GM18505 (cell line): ENCODE data around the gene DNAL4.
"Not testable (repeated sequence)": the region's sequence is repeated elsewhere in the genome, so short reads cannot be mapped to it uniquely, and the experiment has no call there.

Experiments used
- ATAC-seq: cut with Tn5 transposase; IDR thresholded peaks from one replicate; pipeline ENCODE4 v1.9.1; 2021; ENCODE audit not compliant: unreplicated experiment
- POLR2A ChIP-seq: IDR thresholded peaks from 4 replicates; pipeline ENCODE4 v1.6.1; 2011; ENCODE audit warnings: borderline replicate concordance; ENCODE audit not compliant: insufficient read depth, insufficient read length; ENCODE audit errors: extremely low read depth

Gene DNAL4

GRCh38 chr22:38820020-38820419 lies 26.1 kb upstream of the DNAL4 start:
- TF ChIP-seq POLR2A: no peak
- ATAC-seq: no peak

DNA sequence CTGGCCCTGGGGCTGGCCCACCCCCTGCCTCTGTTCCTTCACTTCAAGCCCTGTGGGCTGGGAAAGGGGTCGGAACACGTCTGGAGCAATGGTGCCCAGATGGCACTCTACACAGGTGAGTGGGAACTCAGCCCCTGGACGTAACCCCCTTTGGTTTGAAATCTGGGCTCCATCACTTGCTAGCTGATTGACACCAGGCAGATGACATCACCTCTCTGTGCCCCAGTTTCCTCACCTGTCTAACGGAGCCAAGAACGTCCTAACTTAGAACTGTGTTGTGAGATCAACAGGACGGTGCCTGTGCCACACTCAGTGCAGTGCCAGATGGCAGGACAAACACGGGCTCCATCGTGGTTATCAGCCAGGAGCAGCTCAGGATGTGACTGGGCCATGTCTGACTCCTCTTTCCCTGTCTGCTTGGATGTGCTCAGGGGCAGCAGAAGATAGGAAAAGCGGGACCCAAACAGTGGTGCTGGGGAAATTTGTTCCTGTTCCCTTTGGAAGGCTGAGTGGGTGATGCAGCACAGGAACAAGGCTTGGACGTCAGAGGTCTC lies 25.5 kb upstream of the DNAL4 start:
- no peak for ATAC-seq
- TF ChIP-seq POLR2A: no peak

DNA sequence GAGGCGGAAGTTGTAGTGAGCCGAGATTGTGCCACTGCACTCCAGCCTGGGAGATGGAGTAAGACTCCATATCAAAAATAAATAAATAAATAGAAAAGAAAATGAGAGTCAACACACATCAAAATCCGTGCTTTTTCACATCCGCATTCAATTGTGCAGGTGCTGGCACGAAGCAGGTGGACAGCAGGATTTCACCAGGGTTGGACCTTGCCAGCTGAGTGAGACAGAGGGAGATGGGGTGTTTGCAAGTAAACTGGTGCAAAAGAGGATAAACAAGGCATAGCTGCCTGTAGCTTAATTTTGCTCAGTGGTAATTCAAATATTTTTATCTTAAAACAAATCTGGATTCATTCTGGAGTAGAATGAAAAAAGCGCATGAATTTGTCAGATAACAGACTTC lies 23.3 kb upstream of the DNAL4 start:
- ATAC-seq: no peak
- no peak for TF ChIP-seq POLR2A

- ATAC-seq: no peak
- TF ChIP-seq POLR2A: no peak
These were observed 21.9 kb upstream of the DNAL4 start for GRCh38 chr22:38815842-38816241.

DNA sequence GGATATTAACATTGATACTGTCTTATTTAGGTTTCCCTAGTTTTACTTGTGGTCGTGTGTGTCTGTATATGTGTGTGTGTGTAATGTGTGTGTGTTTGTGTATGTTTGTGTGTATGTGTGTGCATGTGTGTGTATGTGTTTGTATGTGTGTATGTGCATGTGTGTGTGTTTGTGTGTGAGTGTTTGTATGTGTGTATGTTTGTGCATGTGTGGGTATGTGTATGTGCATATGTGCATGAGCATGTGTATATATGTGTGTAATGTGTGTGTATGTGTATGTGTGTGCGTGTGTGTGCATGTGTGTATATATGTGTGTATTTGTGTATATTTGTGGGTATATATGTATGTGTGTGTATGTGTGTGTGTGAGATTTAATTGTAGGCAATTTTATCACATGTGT lies 17.3 kb upstream of the DNAL4 start:
- no peak for ATAC-seq

DNA sequence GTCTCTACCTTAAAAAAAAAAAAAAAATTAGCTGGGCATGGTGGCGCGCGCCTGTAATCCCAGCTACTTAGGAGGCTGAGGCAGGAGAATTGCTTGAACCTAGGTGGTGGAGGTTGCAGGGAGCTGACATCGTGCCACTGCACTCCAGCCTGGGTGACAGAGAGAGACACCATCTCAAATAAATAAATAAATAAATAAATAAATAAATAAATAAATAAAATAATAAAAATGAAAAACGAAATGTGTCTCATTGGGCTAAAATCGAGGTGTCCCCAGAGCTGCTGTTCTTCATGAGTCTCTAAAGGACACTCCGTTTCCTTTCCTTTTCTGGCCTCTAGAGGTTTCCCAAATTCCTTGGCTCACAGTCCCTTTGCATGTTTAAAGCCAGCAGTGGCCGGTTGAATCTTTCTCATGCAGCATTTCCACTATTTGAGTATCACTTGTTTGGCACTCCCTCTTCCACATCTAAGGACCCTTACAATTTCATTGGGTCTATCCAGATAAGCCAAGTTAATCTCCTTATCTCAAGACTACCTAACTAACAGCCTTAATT lies 11.2 kb upstream of the DNAL4 start:
- ATAC-seq: not testable (repeated sequence)

More for the DNA sequence above, 17.3 kb upstream of the DNAL4 start:
- TF ChIP-seq POLR2A: no peak

- no peak for ATAC-seq
- no peak for TF ChIP-seq POLR2A
These were observed 8.8 kb upstream of the DNAL4 start for GRCh38 chr22:38802671-38803121.

DNA sequence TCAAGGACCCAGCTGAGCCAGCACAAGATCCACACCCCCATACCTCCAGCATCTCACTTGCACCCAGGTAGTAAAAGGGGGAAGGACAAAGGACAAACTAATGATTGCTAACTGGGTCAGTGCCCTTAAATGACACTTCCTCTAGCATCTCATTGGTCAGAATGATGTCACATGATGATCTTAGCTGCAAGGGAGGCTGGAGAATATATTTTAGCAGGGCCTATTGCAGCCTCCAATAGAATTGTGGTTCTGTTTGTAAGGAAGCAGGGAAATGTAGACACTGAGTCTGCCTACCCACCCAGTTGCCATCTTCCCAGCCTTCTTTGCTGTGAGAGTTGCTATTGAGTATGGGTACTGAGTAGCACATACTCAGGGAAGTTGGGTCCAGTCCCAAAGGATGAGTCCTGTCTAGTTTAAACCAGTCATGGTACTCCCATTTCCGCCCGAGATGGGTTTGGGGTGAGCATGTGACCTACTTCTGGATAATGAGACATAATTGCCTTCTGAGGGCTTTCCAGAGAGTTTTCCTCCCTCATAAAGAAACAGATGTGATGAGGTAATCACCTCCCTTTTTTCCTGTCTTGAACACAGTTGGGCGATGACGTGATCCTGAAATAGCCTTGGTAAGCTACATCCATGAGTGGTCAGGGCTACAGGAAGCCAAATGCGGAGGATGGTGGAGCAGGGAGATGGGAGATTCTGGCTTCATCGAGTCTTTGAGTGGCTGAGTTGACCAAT lies 5.5 kb upstream of the DNAL4 start:
- no peak for ATAC-seq
- no peak for TF ChIP-seq POLR2A

GRCh38 chr22:38798496-38798895 lies 4.6 kb upstream of the DNAL4 start:
- TF ChIP-seq POLR2A: no peak
- ATAC-seq: no peak

- no peak for ATAC-seq
- TF ChIP-seq POLR2A: no peak
These were observed 2.5 kb upstream of the DNAL4 start for GRCh38 chr22:38796262-38796957.

DNA sequence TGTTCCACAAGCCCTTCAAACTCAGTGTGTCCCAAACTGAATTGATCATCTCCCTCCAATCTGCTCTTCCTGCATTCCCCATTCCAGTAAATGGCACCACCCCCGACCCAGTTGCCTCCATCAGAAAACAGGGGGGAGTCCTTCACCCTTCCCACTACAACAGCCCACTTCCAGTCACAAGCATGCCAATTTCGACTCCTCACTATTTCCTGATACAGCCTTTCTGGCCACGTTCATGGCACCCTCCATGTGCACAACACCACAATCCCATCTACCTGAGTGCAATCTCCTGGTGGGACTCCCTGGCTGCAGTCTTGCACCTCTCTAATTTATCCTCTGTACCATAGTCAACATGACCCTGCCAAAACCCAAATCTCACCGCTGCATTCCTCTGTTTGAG lies 1.6 kb upstream of the DNAL4 start:
- ATAC-seq: no peak
- no peak for TF ChIP-seq POLR2A

DNA sequence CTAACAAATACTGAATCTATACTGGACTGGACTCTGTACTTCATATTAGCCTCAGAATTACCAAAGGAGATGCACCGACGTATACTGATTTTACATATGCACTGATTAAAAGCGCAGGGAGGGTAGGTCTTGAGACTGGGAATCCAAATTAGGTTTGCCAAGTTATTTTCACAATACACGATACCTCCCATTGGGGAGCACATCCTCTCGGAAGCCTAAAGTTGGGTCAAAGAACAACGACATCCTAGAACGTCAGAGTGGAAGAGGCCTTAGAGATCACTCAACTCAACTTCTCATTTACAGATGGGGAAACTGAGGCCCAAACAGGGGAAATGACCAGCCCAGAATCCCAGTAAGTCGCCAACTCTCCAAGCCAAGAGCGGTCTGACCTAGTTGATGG lies 626 bp downstream of the DNAL4 start:
- ATAC-seq: no peak
- no peak for TF ChIP-seq POLR2A

- TF ChIP-seq POLR2A: no peak
- ATAC-seq: no peak
These were observed 1.1 kb downstream of the DNAL4 start for GRCh38 chr22:38792833-38793232.

DNA sequence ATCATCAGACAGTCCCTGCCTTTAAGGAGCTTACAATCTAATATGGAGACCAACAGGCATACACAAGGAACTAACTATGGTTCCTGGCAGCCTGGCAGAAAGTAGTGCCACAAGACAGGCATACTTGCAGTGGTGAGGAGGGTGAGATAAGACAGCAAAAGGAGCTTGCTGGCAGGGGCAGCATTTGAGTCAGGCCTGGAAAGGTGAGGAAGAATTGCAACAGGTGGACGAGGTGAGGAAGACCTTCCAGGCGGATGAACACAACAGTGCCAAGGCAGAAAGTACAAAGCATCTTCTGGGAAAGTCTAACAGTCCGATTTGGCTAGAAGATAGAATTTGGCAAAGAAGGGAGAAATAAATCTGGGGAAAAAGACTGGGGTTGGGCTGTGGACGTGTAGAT lies 4.3 kb downstream of the DNAL4 start:
- no peak for ATAC-seq

DNA sequence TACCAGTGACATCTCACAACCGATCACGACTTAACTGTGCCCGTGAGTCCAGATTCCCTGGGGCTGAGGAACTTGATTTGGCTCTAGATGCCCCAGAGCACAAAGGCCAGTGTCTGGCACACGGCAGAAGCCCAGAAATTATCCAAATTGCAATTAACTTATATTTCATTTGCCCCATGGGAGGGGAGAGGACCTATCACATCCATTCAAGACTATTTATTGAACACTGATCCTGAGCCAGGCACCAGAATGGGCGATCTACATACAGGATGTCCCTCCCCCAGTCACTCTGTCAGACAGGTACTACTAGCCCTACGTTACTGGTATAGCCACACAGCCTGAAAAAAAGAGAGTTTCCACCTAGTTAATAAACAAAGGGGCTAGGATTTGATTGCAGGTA lies 5.1 kb downstream of the DNAL4 start:
- no peak for TF ChIP-seq POLR2A
- no peak for ATAC-seq

More for the DNA sequence above, 4.3 kb downstream of the DNAL4 start:
- TF ChIP-seq POLR2A: no peak
